Measurements from ENCODE around the gene SLCO3A1.

SLCO3A1 gene

DNA sequence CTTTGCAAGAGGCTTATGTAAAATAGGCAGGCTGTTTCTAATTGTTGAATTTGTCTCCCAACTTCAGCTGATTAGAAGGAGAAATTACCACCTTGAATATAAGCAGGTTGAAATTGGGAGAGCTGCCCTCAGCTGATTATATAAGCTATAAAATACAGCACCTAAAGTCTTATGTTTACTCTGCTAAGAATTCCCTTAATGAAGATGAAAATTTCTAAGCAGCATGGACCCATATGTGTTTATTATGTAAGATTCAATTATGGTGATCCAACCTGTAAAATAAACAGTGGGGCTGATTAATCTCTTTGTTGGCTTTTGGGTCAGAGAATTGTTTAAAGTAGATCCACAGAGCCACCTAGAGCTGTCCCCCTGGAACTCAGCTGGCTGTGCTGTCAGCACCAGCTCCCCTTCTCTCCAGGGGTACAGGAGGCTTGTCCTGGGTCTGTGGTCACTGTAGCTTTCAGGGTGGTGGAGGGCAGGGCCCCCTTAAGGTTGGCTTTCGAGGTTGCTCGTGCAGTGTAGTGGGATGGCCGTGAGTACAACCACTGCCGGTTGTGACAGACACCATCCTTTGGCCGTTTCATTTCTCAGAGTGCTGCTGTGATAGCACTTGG lies 9.5 kb downstream of the SLCO3A1 start:
- no peak for DNase-seq

DNA sequence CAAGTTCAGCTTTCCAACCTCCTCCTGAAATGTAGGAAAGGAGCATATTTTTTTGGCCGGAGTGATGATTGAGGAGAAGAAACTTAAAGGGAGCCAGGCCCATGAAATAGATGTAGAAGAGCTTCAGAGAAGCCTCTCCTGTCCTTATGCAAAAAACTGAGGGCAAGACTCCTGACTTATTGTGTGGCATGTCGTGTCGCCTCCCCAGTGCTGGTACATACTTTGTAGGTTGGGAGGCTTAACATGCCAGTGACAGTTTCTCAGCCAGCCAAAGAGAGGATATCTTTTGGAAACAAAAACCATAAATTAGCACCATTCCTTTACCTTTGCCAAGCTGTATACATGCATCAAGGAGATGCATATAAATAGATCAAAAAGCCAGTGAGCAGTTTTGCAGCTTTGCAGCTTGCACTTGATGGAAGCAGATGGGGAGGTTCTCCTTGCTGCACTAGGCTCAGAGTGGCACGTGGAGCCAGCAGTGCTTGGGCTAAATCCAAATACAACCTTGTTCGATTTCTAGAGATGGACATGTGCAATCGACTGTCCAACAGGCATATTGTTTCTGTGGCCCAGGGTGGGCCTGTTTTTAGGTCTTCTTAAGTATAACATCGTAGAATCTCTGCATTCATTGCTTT lies 10.2 kb downstream of the SLCO3A1 start:
- DNase-seq, result no peak

DNA sequence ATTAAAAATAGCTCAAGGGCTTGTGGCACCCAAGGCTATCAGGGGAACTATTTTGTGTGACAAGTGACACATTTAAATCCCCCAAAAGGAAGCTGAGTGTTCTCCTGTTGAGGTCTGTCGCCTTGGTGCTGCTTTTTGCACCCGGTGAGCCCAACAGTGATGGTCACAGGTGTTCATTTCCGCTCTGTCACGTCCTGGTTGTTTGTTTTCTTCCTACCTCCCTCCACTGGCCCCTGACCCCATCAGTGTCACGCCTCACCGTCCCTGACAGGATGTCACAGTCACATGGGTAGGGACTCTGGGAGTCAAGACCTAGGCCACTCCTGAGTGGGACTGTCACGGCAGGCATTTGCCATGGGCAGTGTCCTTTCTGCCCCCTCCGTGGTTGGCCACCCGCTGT lies 11.2 kb downstream of the SLCO3A1 start:
- DNase-seq, result no peak

- DNase-seq, result no peak
Measured at GRCh38 chr15:91865486-91865885, 12.0 kb downstream of the SLCO3A1 start.

DNA sequence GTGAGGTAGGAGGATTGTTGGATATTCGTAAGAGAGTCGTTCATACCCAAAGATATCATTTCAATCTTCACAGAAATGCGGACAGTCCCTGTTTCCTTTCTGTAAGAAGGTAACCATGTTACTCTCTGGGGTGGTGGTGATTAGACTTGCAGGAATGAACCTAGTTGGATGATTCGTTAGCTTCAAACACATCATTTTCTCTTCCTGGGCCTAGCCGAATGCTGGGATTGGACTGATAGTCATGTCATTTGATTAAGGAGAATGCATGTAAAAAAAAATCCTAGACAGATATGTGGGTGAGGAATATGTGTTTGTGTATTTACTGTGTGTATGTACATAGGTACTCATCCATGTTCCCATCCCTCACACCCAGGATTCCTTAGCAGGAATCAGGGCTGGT lies 12.4 kb downstream of the SLCO3A1 start:
- DNase-seq, result no peak

GRCh38 chr15:91866371-91866905 lies 12.9 kb downstream of the SLCO3A1 start:
- no peak for DNase-seq

DNA sequence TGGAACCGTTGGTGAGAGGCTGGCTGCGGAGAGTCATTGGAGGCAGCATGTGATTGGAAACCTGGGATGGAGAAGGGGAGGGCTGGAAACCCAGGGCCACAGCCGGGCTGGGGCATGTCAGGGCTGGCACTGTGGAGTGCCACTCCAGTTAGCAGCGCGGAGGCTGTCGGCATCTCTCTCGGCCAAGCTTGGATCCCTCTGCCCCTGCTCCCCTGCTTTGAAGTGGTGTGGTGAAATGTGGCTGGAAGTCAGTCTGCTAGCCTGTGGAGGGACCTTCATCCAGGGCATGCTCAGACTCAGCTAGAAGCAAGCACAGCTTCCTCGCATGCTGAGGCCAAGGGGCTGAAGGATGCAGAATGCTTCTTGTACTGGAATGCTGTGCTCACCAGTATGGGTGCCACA lies 13.5 kb downstream of the SLCO3A1 start:
- peak; percentile 19 to 33 for DNase-seq

DNA sequence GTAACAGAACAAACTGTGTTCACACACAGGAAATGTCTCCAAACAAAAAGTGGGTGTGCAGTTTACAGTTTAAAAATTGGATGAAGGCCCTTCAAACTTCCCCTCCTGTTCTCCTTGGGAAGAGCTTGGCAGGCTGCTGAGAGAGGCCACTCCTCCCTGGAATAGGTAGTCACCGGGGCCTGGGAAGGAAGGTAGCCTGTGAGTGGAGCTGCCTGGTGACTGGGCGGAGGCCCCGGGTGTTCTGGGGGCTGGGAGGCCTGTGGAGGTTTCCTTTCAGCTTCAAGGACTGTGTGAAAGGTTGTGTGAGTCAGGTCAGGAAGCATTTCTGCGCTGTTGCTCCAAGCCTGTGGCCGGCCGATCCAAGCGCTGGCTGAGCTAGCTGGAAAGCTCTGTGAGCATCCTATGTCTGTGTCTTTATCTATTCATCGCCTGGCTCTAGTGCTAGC lies 14.1 kb downstream of the SLCO3A1 start:
- DNase-seq, result no peak

GRCh38 chr15:91870876-91871537 lies 17.5 kb downstream of the SLCO3A1 start:
- no peak for DNase-seq

GRCh38 chr15:91871837-91872236 lies 18.3 kb downstream of the SLCO3A1 start:
- no peak for DNase-seq

DNA sequence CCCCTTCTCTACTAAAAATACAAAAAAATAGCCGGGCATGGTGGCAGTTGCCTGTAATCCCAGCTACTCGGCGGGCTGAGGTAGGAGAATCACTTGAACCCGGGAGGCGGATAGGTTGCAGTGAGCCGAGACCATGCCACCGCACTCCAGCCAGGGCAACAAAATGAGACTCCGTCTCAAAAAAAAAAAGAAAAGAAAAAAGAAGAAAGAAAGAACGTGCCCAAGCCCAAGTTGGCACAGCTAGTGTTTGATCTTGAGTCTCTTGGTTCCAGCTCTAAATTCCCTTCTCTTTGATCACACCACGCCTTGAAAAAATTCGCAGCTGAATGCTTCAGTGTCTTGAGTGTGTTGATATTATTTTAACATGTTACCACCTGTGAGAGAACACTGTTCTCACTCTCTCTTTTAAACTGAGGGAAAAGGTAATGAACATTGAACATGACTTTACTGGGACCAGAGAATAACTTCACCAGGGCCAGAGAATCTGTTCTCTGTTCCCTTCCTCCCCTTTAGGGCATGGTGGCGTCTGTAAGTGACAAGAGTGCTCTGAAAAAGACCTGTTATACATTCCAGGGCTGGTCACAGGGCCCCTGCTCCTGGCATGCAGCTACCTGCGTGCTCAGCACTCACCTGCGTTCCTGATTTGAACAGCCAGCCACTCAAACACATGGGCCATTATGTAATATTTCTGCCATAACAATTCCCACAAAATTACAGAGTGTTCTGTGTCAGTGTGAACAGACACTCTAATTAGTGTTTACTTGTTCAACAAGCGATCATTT lies 19.0 kb downstream of the SLCO3A1 start:
- DNase-seq, result no peak

DNA sequence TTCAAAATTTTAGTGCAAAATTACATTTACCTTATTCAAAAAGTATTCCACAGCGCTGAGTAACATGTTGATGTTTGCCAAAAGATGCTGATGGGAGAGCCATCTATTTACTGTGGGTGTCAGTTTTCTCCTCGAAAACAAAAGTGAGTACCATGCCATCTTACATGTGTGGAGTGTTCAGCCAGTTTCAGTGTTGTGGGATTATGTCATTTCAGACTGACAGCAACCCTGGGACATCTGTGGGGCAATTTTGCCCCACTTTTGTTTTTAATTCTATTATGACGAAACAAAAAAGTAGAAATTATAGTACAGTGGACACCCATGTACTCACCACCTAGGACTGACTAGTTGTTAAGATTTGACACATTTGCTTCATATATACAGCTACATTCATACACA lies 19.6 kb downstream of the SLCO3A1 start:
- DNase-seq, result no peak

- no peak for DNase-seq
Measured at GRCh38 chr15:91874171-91874570, 20.7 kb downstream of the SLCO3A1 start.

DNA sequence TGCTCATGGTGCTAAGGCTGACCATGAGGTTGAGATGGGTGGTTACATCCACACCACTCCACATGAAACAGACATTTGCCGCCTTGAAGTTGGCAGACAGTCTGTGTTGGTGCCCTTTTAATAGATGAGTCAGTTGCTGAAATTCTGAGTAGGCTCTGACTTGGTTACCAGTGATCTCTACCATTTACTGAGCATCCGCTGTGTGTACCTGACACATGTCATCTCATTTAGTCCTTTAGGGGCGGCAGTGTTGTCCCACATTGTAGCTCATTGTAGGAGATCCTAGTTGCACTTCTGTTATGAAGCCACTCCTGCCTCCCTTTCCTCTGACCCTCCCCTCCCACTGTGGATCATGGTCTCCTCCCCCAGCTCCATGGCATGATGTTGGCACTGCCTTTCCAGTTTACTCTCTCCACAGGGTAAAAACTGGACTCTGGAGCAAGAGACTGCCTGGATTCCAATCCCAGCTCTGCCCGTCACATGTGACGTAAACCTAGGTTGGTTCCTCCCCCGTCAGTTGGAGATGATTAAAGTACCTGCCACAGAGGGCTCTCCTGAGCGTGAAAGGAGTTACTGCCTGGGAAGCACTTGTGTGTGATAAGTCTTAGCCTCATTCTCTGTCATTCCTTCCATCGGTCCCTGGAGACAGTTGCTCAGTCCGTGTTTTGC lies 21.6 kb downstream of the SLCO3A1 start:
- DNase-seq, result no peak

- no peak for DNase-seq
Measured at GRCh38 chr15:91876187-91876586, 22.7 kb downstream of the SLCO3A1 start.

DNA sequence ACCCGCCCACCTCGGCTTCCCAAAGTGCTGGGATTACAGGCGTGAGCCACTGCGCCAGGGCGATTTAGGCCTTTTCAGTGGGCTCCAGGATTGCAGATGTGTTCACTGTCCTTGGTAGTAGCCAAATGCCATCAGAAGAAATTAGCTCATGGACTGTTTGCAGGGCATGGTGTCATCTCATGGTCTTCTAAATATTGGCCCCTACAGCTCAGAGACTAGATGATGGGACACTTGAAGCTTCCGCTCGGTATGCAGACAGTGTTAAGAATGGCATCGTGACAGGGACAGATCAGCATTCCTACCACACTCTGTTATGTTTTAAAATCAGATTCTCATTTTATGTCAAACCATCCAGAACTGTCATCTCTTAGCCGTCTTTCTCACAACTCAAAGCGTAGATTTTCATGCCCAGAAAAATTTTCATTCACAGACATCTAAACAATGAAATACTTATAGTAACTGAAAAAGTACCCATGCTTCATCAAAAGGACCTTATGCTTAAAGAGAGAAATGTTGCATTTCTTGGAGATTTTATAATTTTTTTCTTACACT lies 24.9 kb downstream of the SLCO3A1 start:
- no peak for DNase-seq

DNA sequence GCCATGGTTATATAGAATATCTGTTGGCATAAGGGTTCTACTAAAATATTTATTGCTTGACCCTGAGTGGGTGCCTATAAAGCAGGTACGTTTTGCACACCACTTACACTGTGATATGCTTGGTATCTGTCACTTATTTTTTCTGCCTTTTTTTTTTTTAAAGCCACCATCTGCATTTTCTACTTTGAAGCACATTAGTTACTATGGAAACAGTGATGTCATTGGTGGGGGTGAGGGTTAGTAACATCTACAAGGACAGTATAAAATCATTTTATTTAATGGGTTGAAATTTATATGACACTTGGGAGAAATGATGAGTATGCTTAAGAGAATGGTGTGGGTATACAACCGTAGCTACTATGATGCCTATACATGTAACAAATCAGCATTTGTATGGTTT lies 25.6 kb downstream of the SLCO3A1 start:
- DNase-seq, result no peak

- DNase-seq, result no peak
Measured at GRCh38 chr15:91880373-91880772, 26.9 kb downstream of the SLCO3A1 start.

DNA sequence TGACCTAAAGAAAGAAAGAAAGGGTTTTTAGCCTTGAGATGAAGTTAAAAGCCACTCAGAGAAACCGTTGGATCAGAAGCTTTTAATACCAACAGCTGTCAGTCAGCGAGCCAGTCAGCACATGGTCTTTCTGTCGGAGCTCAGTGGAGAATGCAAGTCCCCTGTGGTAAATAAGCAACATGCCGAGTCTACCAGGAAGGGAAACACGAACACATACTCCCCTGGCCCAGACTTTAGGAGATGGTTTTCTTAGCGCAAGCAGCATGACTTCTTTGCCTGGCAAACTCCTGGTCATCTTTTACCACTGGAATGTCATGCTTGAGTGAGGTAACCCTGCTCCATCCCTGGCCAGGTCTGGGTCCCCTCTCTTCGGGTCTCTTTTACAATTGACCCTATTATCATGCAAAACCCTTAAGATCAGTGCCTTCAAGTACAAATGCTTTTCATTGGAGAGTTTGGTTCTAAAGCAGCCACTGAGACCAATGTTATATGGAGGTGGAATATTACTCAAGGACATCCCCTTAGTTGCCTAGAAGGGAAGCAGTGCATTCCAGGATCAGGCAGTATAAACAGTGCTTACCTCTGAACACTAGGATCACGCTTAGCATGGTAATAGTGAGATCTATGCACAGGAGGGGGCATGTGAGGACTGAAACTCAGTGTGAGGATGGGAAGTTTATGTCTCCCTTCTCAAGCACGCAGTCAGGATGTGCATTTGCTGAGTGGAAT lies 28.2 kb downstream of the SLCO3A1 start:
- DNase-seq, result no peak

DNA sequence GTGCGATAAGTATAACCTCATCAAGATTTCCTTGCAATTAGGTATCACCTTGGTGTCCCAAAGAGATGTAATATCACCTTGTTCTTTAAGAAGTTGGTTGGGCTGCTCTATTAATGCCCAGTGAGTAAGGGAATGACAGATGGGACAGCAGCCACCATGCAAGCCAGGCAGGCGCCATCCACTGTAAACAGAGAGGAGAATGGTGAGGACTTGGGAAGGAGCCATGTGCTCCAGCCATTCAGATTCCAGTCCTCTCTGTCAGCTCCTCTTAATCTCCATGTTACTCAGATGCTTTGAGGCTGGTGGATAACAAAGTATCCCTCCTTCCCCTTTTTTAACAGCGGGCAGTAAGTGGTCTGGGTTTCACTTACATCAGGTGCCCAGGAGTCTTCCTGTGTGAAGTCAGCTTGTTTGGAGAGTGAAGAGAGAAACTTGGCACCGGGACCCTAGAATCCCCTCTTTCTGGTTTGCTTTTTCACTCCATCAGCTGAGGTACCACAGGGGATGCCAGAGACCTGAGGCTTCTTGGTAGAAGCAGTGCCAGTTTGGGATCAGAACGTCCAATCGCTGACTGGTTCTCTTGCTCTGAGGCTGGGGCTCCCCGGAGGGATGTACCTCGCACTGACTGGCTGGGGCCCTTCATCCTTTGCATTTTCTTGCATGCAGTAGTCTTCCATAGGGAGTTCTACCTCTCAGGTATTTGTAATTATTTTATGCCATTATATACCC lies 29.5 kb downstream of the SLCO3A1 start:
- no peak for DNase-seq

DNA sequence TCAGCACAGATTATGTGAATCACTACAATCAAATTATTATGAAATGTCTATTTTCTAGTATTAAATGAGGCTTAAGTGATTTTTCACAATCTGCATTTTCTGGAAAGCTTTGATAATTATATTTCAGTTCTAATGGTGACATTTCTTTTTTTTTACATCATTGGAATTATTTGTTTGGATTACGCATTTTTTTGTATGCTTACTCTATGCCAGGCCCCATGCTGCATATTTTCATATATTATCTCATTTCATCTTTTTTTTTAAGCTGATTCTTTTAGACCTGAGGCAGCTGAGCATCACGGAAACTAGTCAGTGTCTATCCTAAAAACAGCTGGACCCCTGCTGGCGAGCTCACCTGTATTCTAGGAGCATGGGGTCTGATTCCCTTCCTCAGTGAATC lies 31.1 kb downstream of the SLCO3A1 start:
- no peak for DNase-seq

All from SHP77 (cell line).